ENCODE results near the gene CLSTN2.

CLSTN2 gene

DNA sequence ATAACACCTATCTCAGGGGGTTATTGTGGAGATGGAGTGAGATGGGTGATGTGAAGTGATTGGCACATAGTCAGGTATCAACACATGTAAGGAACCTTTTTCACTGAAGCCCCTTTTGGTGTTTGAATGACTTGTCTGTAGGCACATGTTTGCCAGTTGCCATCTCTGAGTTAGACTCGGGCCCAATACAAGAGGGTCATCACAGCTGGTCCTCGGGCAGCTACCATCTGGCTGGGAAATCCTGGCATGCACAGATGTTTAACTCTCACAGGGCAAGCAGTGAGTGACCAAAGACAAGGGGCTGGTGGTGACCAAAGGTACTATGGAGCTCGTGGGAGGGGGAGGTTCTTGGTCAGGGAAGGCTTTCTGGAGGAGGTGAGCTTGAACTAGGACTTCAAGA, 118.8 kb downstream of the CLSTN2 start:
- no peak for DNase-seq

GRCh38 chr3:140055092-140055791, 120.3 kb downstream of the CLSTN2 start:
- no peak for DNase-seq

DNA sequence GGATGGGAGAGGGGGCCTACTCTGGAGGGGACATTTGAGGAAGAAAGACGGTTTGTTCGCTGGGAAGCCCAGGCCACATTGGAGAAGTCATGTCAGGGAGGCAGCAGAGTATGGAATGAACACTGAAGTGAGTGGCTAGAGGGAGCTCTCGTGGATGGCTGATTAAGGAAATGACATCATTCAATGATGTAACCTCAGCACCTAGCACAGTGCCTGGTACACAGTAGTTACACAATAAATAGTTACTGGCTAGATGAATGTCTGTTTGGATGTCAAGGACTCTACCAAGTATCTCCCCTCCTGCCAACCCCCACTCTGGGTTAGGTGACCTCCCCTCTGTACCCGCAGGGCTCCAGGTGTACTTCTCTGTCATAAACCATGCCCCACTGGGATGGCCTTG, 121.1 kb downstream of the CLSTN2 start:
- no peak for DNase-seq

GRCh38 chr3:140061211-140061610, 126.2 kb downstream of the CLSTN2 start:
- no peak for DNase-seq

DNA sequence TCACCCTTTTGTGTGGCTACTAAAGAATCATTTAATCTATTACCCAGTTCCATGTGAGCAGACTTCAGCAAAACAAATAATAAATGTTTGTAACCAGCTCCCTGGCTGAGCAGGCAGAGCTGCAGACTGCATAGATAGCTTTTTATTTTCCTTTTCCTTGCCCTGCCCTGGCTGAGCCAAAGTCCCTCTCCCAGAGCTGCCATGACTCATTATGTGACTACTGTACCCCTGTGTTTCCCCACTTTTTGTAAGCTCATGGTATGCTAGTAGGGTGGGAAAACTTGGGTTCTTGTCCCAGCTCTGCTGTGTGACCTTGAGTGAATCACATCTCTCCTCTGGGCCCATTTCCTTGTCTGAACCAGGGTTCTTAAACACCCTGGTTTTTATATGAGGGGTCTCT, 127.5 kb downstream of the CLSTN2 start:
- no peak for DNase-seq

DNA sequence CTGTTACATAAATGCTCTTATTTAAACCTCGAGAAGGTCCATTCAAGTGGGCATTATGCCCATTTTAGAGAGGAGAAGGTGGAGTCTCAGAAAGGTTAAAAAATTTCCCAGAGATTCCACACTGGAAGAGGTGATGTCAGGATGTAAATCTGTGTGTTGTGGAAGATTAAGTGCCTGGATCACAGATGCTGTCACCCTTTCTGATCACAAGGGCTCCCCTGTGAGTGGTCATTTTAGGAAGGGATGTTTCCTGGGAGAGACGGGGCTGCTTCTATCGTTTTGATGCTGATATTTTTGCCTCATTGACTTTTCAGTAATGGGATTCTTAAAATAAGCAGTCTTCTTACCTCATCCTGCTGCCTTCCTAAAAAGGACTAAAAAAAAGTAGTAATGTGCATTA, 132.5 kb downstream of the CLSTN2 start:
- no peak for DNase-seq

- no peak for DNase-seq
Observed at GRCh38 chr3:140068494-140069017, 133.6 kb downstream of the CLSTN2 start.

DNA sequence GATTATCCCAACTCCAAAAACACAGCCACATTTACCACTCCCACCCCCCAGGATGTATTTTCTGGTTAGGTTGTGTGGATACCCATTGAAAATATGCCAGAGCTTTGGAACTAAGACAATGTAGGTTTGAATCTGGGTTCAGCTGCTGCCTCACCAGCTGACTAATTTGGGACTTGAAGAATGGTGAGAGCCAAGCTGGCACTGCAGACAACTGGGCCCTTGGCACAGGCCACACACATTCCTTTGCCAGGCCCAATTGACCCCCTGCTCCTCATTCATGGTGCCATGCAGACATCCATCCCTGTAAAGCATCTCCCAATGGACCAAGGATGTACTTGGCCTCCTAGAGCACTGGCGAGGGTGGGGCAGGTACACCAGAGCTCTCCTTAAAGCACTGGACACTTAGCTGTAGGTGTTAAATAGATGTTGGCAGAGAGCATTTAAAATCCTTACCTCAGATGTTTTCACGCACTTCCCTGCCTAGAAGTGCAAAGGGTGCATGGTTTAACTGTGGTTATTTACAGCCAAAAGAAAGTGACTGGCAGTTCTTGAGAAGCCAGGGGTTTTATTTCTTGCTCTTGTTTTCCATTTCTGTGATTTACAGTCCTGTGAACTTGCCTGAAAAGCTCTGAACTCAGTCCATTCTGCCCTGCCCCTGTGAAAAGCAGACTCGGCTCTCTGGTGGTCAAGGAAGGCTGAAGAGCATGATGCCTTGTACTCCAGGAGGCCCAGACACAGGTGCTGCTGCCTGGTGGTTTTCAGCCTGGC, 138.5 kb downstream of the CLSTN2 start:
- no peak for DNase-seq

- no peak for DNase-seq
Observed at GRCh38 chr3:140076552-140076951, 141.6 kb downstream of the CLSTN2 start.

DNA sequence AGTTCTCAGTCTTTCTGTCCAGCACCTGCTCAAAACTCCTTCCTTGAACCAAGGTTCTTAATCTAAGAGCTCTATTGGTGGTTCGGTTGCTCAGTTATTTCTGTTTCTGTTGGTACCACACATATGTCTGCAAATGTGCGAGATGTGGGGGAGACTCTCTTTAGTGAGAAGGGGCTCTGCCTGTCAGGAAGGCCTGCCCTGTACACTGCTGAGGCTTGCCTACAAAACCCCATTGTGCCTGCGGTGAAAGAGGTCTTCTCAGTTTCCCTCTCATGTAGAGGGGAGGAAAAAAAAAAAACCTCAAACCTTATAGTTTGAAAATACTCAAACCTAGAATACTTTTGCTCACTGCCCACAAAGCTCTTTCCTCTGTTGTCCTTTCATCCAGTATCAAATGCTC, 142.4 kb downstream of the CLSTN2 start:
- no peak for DNase-seq

- no peak for DNase-seq
Observed at GRCh38 chr3:140078343-140078742, 143.4 kb downstream of the CLSTN2 start.

- no peak for DNase-seq
Observed at GRCh38 chr3:140078940-140079339, 144.0 kb downstream of the CLSTN2 start.

DNA sequence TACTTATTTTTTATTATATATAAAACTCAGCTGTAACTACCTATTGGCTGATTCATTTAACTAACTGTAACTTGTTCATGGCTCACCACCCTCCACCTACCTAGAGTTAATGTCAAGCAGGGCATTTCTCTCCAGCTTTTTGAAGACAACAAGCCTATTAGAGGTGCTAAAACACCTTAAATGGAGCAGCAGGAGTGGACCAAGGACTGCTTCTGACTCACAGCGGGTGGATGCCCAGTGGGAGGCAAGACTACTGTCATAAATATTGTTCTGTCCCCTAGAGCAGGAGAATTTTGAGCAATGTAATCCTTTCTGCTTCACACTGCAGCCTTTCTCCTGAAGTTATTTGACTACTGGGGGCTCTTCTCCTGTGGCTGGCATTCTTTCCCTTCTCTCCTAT, 146.9 kb downstream of the CLSTN2 start:
- no peak for DNase-seq

DNA sequence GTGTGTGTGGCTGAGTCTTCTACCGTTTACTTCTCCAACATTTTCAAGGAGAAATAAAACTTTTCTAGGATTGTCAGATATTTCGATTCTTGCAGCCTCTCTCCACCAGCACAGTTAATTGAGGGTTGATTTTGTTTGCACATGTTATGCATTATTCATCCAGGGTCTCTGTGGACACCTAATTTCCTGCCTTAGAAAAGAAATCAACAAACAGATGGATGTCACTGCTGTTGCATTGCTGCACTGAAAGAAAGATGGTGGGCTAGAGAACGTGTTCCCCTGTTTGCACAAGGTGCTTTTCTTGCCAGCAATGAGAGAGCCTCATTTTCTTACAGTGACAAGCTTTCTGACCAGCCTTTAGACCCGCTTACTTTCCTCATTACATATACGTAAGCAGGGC, 150.0 kb downstream of the CLSTN2 start:
- no peak for DNase-seq

DNA sequence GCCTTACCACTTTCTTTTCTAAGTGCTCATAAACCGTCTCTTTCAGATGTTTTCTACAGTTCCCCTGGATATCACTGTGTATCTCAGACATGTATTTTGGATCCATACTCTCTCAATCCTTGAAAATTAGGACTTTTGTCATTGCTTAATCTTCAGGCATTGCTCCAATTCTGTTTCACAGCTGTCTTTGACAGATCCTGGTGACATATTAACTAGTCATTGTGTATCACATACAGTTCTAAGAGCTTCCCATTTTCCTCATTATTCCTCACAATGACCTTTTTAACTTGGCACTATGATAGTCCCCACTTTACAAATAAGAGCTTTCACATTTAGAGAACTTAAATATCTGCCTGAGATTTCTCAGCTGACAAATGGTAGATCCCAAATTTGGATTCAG, 151.7 kb downstream of the CLSTN2 start:
- no peak for DNase-seq

DNA sequence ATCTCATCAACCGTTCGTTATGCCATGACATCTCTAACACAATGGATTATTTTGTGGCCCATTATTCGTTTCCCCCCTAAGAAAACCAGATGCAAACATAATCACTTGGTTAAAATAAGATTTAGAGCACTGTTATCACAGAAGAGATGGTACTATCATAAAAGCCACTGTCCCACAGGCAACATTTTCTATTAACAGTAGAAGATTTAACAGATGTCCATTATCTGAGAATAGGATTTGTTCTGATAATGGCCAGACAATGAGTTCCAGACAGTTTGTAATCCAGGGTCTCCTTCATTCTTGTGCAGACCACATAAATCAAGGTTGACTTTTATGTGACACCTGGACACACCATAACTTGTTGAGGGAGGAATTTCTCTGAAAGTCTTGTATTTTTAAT, 153.1 kb downstream of the CLSTN2 start:
- DNase-seq: no peak

- no peak for DNase-seq
Observed at GRCh38 chr3:140088513-140088912, 153.5 kb downstream of the CLSTN2 start.

- no peak for DNase-seq
Observed at GRCh38 chr3:140089403-140090072, 154.6 kb downstream of the CLSTN2 start.

DNA sequence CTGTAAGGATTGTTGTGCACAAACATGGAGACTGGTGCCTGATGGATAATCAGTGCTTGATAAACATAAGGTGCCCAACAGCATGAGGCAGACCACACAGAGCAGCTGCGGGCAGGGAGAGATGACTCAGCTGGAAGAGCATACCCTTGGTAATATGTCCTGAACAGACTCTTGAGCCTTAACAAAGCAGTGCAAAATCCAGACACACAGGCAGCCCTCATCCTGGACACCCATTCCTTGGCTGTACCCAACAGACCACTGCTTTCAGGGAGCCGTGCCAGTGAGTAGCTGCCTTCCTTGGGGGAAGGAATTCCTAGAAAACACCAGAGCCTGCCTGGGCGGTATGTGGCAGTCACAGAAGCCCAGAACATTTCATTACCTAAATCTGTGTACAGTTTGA, 156.2 kb downstream of the CLSTN2 start:
- DNase-seq: no peak

GRCh38 chr3:140092848-140093536, 158.0 kb downstream of the CLSTN2 start:
- DNase-seq: no peak

- no peak for DNase-seq
Observed at GRCh38 chr3:140093742-140094141, 158.8 kb downstream of the CLSTN2 start.

GRCh38 chr3:140094487-140094886, 159.5 kb downstream of the CLSTN2 start:
- DNase-seq: no peak

DNA sequence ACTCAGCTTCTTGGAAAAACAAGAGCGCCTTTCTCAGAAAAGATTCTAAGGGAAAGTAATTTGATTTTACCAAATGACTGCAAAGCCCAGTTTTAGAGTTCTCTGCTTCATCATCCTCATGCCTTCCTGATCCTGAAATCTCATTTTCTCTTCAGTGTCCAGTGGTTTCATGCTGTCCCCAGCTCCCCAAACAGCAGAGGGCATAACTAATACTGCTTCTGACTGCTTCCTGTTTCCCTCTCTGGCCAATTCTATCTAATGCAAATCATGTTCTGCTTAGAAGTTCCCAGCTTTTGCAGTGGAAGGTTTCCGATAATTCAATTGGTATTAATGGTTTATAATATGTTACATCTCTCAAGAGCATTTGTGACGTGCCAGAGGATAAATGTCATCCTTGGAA, 161.1 kb downstream of the CLSTN2 start:
- no peak for DNase-seq

Measured in activated effector memory CD4-positive, alpha-beta T cell treated with Interleukin-2 at 50 U/mL for 16 hours (primary cell).